Esophagus muscularis mucosa (tissue), 4 donors: ENCODE data around the gene CPA5. TPM values are rescaled to one million over a fixed set of nuclear protein-coding genes. Genes with fewer than 3 reads are reported as not detected.

Experiments
- DNase-seq: peaks from one replicate; pipeline ENCODE4 v3.0.0-alpha.2; 2017; ENCODE audit errors: extremely low spot score
- H3K27ac ChIP-seq, 4 donors: fragments of 200-600 bp; sonication (generic); replicated peaks in 1 of 4; 1 replicate in 3 of 4; 2 replicates in 1 of 4; pipeline ENCODE4 v1.5.1; 2016 to 2019; ENCODE audit warnings: mild to moderate bottlenecking in 1 of 4
- H3K27me3 ChIP-seq, 4 donors: fragments of 200-600 bp; sonication (generic); one replicate each; pipeline versions ENCODE4 v1.5.1 to v1.6.0; 2016 to 2019
- H3K36me3 ChIP-seq, 4 donors: fragments of 200-600 bp; sonication (generic); one replicate each; pipeline ENCODE4 v1.5.1; 2016 to 2019
- H3K4me1 ChIP-seq, 4 donors: fragments of 200-600 bp; sonication (generic); one replicate each; pipeline ENCODE4 v1.5.1; 2016 to 2019
- H3K4me3 ChIP-seq, 4 donors: fragments of 200-600 bp; sonication (generic); 1 replicate in 2 of 4; 2 replicates in 2 of 4; pipeline ENCODE4 v1.5.1; 2016 to 2019; ENCODE audit warnings: mild to moderate bottlenecking in 4 of 4, moderate library complexity in 1 of 4
- H3K9me3 ChIP-seq, 4 donors: fragments of 200-600 bp; sonication (generic); 1 replicate in 3 of 4; 2 replicates in 1 of 4; pipeline ENCODE4 v1.5.1; 2016 to 2019
- EP300 ChIP-seq: sonication (generic); formaldehyde crosslinking; IDR thresholded peaks from one replicate; pipeline ENCODE4 v1.6.1; 2017; ENCODE audit warnings: antibody characterized with exemption
- POLR2A ChIP-seq: fragments of 450-650 bp; IDR thresholded peaks from one replicate; pipeline ENCODE4 v1.6.1; 2017; ENCODE audit warnings: antibody characterized with exemption, moderate library complexity, mild to moderate bottlenecking, low read depth
- POLR2AphosphoS5 ChIP-seq, 2 donors: sonication (generic); formaldehyde crosslinking; IDR thresholded peaks; one replicate each; pipeline ENCODE4 v1.6.1; 2017; ENCODE audit warnings: antibody characterized with exemption in 2 of 2
- WGBS: methylation state at CpG from one replicate; pipeline ENCODE4 v1.1.5; 2018; 5-methylcytosine and 5-hydroxymethylcytosine counted together
- intact Hi-C: fragments of 100-400 bp; cut with DNase I; formaldehyde crosslinking; loops from one replicate; pipeline ENCODE4 v1.15.1; 2023
- total RNA-seq, 4 donors: library from RNA; depleted of rRNA; stranded (reverse); fragments of >200 nt; gene quantifications; one replicate each; pipeline versions ENCODE4 v1.1.0 to v1.2.1, GENCODE V29; 2016
- TF ChIP-seq, protein P1 (sequence below), 3 experiments: fragments of 200-600 bp in 2 of 3; fragments of 450-650 bp in 1 of 3; sonication (generic) in 2 of 3; IDR thresholded peaks; one replicate each; pipeline ENCODE4 v1.5.1; 2017 to 2019; ENCODE audit warnings: antibody characterized with exemption in 3 of 3, mild to moderate bottlenecking in 2 of 3, moderate library complexity in 1 of 3

The CPA5 gene
- total RNA-seq, 4 donors from 2014 or later, result not detected

DNA sequence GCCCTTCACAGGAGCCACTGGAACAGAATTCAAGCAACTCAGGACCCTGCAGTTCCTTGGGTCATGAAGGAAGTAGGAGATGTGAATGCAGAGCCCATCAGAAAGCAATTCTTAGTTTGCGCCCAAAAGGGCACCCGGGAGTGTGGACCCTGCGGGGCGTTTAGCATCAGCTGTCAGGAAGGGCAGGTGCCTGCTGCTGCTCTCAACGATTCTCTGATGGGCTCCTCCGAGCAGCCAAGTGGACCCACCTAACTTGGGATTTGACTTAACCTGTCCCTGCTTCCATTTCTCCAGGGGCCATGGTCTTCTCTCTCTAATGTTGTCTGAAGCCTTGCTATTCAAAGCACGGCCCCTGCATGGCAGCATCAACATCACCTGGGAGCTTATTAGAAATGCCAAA lies 17.1 kb downstream of the CPA5 start:
- H3K27ac ChIP-seq, result no peak overlapping the region
- H3K4me1 ChIP-seq, result peaks cover 3 to 10% (median 9%) of the 10 kb centered on the region in 4 donors
- WGBS, result 94% methylated on average over 7 of the region's 7 CpGs
- DNase-seq, result no peak
- H3K9me3 ChIP-seq, result peaks cover 0 to 11% (median 4%) of the 10 kb centered on the region in 4 donors
- no peak overlapping the region for H3K4me3 ChIP-seq
- intact Hi-C loops, result no loop called here
- TF ChIP-seq POLR2AphosphoS5 (IDR thresholded peaks at IDR 0.05) (no peak), EP300 (no peak), POLR2A (no peak)
- TF ChIP-seq, protein P1, sequence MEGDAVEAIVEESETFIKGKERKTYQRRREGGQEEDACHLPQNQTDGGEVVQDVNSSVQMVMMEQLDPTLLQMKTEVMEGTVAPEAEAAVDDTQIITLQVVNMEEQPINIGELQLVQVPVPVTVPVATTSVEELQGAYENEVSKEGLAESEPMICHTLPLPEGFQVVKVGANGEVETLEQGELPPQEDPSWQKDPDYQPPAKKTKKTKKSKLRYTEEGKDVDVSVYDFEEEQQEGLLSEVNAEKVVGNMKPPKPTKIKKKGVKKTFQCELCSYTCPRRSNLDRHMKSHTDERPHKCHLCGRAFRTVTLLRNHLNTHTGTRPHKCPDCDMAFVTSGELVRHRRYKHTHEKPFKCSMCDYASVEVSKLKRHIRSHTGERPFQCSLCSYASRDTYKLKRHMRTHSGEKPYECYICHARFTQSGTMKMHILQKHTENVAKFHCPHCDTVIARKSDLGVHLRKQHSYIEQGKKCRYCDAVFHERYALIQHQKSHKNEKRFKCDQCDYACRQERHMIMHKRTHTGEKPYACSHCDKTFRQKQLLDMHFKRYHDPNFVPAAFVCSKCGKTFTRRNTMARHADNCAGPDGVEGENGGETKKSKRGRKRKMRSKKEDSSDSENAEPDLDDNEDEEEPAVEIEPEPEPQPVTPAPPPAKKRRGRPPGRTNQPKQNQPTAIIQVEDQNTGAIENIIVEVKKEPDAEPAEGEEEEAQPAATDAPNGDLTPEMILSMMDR (IDR thresholded peaks at IDR 0.05), result no peak
- H3K36me3 ChIP-seq, result no peaks in the 10 kb centered on the region
- H3K27me3 ChIP-seq, result no peaks in the 10 kb centered on the region

DNA sequence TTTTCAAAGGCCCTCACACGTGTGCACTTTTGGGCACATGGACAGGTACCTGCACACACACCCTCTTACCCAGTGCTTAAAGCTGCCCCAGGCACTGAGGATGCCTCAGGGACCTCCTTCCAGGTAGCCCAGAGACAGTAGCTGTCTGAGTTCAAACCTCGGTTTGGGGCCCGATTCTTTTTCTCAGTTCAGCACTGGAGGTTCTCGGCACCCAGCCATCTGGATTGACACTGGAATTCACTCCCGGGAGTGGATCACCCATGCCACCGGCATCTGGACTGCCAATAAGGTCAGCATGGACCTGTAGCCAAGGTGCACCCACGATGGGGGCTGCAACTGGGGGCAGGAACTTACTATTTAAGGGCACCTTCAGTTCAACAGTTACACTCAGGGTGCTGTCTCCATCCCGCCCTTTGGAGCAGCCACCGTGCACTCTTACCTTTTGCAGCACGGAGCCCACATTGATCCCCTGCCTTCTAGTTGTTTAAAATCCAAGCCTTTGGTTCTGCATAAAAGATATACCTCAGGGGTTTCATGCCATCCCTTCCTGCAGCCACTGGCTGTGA lies 17.7 kb downstream of the CPA5 start:
- no peak overlapping the region for H3K27ac ChIP-seq
- no peak overlapping the region for H3K4me3 ChIP-seq
- TF ChIP-seq EP300 (no peak), POLR2AphosphoS5 (IDR thresholded peaks at IDR 0.05) (no peak), POLR2A (no peak)
- TF ChIP-seq, protein P1 (IDR thresholded peaks at IDR 0.05), result no peak
- 91% methylated on average over 10 of the region's 10 CpGs for WGBS
- no peaks in the 10 kb centered on the region for H3K27me3 ChIP-seq
- no peaks in the 10 kb centered on the region for H3K36me3 ChIP-seq
- peaks cover 0 to 11% (median 4%) of the 10 kb centered on the region in 4 donors for H3K9me3 ChIP-seq
- peaks cover 0 to 6% (median 3%) of the 10 kb centered on the region in 4 donors for H3K4me1 ChIP-seq
- DNase-seq, result no peak
- intact Hi-C loops, result no loop called here

DNA sequence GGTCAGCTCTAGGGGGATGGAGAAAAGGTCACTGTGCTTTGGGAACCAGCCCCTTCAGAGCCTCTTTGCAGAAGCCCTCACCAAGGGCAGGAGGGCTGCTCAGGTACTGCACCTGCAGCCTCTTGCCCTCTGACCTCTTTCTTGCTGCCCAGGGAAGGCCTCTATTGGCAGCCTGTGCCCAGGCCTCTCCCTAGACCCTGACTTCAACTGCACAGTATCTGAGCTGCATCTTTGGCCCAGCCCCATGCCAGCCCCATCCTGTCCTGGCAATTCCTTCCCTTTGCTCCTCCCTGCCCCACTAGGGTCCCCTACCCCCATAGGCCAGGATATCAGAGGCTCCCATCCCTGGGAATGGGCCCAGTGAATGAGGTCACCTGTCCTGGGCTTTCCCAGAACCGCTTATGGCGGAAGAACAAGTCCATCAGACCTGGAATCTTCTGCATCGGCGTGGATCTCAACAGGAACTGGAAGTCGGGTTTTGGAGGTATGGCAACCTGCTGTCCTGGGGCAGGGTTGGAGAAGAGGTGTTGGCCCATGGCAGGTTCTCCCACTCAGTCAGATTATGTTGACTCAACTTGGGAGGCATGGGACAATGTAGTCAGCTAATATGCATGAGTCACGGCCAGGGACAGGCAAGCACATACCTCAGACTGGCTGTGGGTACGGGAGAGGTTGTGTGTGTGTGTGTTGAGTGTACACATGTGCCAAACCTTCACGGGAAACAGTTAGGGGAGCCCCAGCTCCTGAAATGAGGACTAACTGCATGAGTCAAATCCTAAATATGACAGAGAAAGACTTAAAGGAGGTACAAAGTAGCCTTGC lies 18.6 kb downstream of the CPA5 start:
- 85% methylated on average over 8 of the region's 8 CpGs for WGBS
- intact Hi-C loops, result no loop called here
- peaks cover 0 to 11% (median 4%) of the 10 kb centered on the region in 4 donors for H3K9me3 ChIP-seq
- H3K27me3 ChIP-seq, result no peaks in the 10 kb centered on the region
- H3K4me1 ChIP-seq, result peaks cover 0 to 6% (median 0%) of the 10 kb centered on the region in 4 donors
- H3K36me3 ChIP-seq, result no peaks in the 10 kb centered on the region
- no peak for DNase-seq
- H3K4me3 ChIP-seq, result no peak overlapping the region
- H3K27ac ChIP-seq, result no peak overlapping the region
- TF ChIP-seq, protein P1 (IDR thresholded peaks at IDR 0.05), result no peak
- TF ChIP-seq POLR2A (no peak), POLR2AphosphoS5 (IDR thresholded peaks at IDR 0.05) (no peak), EP300 (no peak)

- H3K27me3 ChIP-seq, result no peaks in the 10 kb centered on the region
- no peak overlapping the region for H3K4me3 ChIP-seq
- peaks cover 0 to 13% (median 8%) of the 10 kb centered on the region in 4 donors for H3K4me1 ChIP-seq
- WGBS, result 95% methylated on average over 4 of the region's 4 CpGs
- intact Hi-C loops, result no loop called here
- TF ChIP-seq, protein P1 (IDR thresholded peaks at IDR 0.05), result no peak
- TF ChIP-seq POLR2AphosphoS5 (IDR thresholded peaks at IDR 0.05) (no peak), EP300 (no peak), POLR2A (no peak)
- peaks cover 0 to 8% (median 3%) of the 10 kb centered on the region in 4 donors for H3K9me3 ChIP-seq
- no peaks in the 10 kb centered on the region for H3K36me3 ChIP-seq
- DNase-seq, result no peak
- no peak overlapping the region for H3K27ac ChIP-seq
Measured at GRCh38 chr7:130364451-130364850, 19.8 kb downstream of the CPA5 start.
